KMS-11 (cell line): ENCODE results near the gene GTSF1L.

Experiments
- H2AFZ ChIP-seq: fragments of 200-600 bp; sonication (generic); 2 replicates; pipeline ENCODE4 v1.6.1; 2016; ENCODE audit warnings: antibody characterized with exemption, mixed run types, low read depth
- H3K27ac ChIP-seq: fragments of 200-600 bp; sonication (generic); 2 replicates; pipeline ENCODE4 v1.6.1; 2016; ENCODE audit warnings: mild to moderate bottlenecking, mixed run types
- H3K27me3 ChIP-seq: fragments of 200-600 bp; sonication (generic); 2 replicates; pipeline ENCODE4 v1.6.1; 2017; ENCODE audit warnings: mild to moderate bottlenecking, low read depth, mixed run types, moderate library complexity; ENCODE audit not compliant: insufficient read depth
- H3K36me3 ChIP-seq: fragments of 200-600 bp; sonication (generic); 2 replicates; pipeline ENCODE4 v1.6.1; 2017; ENCODE audit warnings: mild to moderate bottlenecking, mixed run types; ENCODE audit not compliant: insufficient read depth
- H3K4me1 ChIP-seq: fragments of 200-600 bp; sonication (generic); 2 replicates; pipeline ENCODE4 v1.6.1; 2016; ENCODE audit warnings: mild to moderate bottlenecking, low read depth, mixed run types; ENCODE audit not compliant: poor library complexity, severe bottlenecking
- H3K4me2 ChIP-seq: fragments of 200-600 bp; sonication (generic); 2 replicates; pipeline ENCODE4 v1.7.0; 2016; ENCODE audit warnings: mild to moderate bottlenecking, mixed run types
- H3K4me3 ChIP-seq: fragments of 200-600 bp; sonication (generic); IDR thresholded peaks from 2 replicates; pipeline ENCODE4 v1.6.1; 2017; ENCODE audit warnings: low read depth, low read length, mixed read lengths; ENCODE audit not compliant: insufficient read depth
- H3K79me2 ChIP-seq: fragments of 200-600 bp; sonication (generic); 2 replicates; pipeline ENCODE4 v1.6.1; 2016; ENCODE audit warnings: low read depth, mixed run types; ENCODE audit not compliant: insufficient read depth
- H3K9ac ChIP-seq: fragments of 200-600 bp; sonication (generic); 2 replicates; pipeline ENCODE4 v1.6.1; 2016; ENCODE audit warnings: mild to moderate bottlenecking, mixed run types
- H4K20me1 ChIP-seq: fragments of 200-600 bp; sonication (generic); 2 replicates; pipeline ENCODE4 v1.6.1; 2016; ENCODE audit warnings: mild to moderate bottlenecking, mixed run types; ENCODE audit not compliant: insufficient read depth
- TF ChIP-seq, protein P1 (sequence below): fragments of 200-600 bp; sonication (generic); conservative IDR thresholded peaks from 2 replicates; pipeline ENCODE4 v1.6.1; 2017; ENCODE audit warnings: low read depth, mild to moderate bottlenecking, antibody characterized with exemption, low read length, moderate library complexity, mixed read lengths

GTSF1L gene

DNA sequence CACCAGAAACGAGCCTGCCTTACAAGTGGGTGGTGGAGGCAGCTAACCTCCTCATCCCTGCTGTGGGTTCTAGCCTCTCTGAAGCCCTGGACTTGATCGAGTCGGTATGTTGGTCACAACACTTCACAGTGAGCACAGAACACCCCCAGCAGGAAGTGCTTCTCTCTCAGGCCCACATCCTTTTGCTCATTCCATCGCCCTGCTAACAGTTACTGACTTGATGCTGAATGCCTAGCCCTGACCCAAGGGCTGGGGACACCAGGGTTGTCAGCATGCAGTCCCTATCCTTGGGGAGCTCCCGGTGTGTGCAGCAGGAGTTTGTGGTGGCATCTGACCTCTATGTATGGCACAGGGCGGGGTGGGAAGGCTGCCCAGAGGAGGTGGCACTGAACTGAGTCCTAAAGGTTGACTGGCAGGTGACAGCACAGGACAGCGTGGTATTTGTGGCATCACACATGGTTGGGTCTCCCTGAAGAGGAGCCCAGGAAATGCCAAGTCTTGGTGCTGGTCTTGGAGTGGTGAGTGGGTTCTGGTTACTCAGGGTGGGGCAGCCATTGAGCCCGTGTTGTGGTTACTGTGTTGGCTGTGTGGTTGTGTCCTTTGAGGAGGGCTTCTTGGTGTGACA is 26.7 kb downstream of the GTSF1L start:
- Histone ChIP-seq H3K27me3 (no peaks in the 10 kb centered on the region), H3K27ac (no peak overlapping the region), H2AFZ (no peak overlapping the region), H3K4me2 (no peak overlapping the region), H3K36me3 (peaks cover 22% of the 10 kb centered on the region; the same call in 1 of the 2 replicates), H3K9ac (no peak overlapping the region), H3K4me1 (no peaks in the 10 kb centered on the region), H3K79me2 (peaks cover 28% of the 10 kb centered on the region; the same call in 1 of the 2 replicates), H3K4me3 (no peak overlapping the region), H4K20me1 (no peaks in the 10 kb centered on the region)
- TF ChIP-seq, protein P1, sequence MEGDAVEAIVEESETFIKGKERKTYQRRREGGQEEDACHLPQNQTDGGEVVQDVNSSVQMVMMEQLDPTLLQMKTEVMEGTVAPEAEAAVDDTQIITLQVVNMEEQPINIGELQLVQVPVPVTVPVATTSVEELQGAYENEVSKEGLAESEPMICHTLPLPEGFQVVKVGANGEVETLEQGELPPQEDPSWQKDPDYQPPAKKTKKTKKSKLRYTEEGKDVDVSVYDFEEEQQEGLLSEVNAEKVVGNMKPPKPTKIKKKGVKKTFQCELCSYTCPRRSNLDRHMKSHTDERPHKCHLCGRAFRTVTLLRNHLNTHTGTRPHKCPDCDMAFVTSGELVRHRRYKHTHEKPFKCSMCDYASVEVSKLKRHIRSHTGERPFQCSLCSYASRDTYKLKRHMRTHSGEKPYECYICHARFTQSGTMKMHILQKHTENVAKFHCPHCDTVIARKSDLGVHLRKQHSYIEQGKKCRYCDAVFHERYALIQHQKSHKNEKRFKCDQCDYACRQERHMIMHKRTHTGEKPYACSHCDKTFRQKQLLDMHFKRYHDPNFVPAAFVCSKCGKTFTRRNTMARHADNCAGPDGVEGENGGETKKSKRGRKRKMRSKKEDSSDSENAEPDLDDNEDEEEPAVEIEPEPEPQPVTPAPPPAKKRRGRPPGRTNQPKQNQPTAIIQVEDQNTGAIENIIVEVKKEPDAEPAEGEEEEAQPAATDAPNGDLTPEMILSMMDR, result no peak

DNA sequence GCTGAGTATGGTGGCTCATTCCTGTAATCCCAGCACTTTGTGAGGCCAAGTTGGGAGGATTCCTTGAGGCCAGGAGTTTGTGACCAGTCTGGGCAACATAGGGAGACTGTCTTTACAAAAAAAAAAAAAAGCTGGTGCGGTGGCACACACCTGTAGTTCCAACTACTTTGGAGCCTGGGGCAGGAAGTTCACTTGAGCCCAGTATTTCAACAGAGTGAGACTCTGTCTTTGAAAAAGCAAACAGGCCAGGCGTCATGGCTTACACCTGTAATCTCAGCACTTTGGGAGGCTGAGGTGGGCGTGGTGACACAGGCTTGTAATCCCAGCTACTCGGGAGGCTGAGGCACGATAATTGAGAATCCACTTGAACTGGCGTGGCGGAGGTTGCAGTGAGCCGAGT is 31.2 kb downstream of the GTSF1L start:
- peaks cover 14% of the 10 kb centered on the region for H3K4me1 ChIP-seq
- no peak overlapping the region for H3K4me3 ChIP-seq
- no peak overlapping the region for H3K4me2 ChIP-seq
- no peaks in the 10 kb centered on the region for H4K20me1 ChIP-seq
- H3K27ac ChIP-seq, result no peak overlapping the region
- H3K27me3 ChIP-seq, result no peaks in the 10 kb centered on the region
- peaks cover 20% of the 10 kb centered on the region; the same call in 1 of the 2 replicates for H3K79me2 ChIP-seq
- no peak overlapping the region for H3K9ac ChIP-seq
- TF ChIP-seq, protein P1, result no peak
- no peak overlapping the region for H2AFZ ChIP-seq
- peaks cover 25% of the 10 kb centered on the region; the same call in 1 of the 2 replicates for H3K36me3 ChIP-seq

DNA sequence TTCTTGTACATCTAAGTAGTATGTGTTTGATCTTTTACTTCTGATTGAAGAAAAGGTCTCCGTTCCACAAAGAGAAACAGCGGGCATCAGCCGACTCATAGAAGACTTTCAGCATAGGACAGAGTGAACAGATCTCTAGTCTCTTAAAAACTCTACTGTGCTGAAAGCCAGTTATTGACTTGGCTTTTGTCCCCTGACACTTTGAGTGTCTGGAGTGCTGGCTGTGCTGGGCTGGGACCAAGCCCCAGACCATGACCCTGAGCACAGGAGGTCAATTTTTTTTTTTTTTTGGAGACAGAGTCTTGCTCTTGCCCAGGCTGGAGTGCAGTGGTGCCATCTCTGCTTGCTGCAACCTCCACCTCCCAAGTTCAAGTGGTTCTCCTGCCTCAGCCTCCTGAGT is 32.0 kb downstream of the GTSF1L start:
- no peaks in the 10 kb centered on the region for H3K27me3 ChIP-seq
- peaks cover 28% of the 10 kb centered on the region; the same call in 1 of the 2 replicates for H3K36me3 ChIP-seq
- H4K20me1 ChIP-seq, result no peaks in the 10 kb centered on the region
- no peak overlapping the region for H3K9ac ChIP-seq
- H3K4me3 ChIP-seq, result no peak overlapping the region
- peaks cover 20% of the 10 kb centered on the region for H3K4me1 ChIP-seq
- TF ChIP-seq, protein P1, result no peak
- no peak overlapping the region for H3K27ac ChIP-seq
- no peak overlapping the region for H3K4me2 ChIP-seq
- peaks cover 21% of the 10 kb centered on the region; the same call in 1 of the 2 replicates for H3K79me2 ChIP-seq
- no peak overlapping the region for H2AFZ ChIP-seq

DNA sequence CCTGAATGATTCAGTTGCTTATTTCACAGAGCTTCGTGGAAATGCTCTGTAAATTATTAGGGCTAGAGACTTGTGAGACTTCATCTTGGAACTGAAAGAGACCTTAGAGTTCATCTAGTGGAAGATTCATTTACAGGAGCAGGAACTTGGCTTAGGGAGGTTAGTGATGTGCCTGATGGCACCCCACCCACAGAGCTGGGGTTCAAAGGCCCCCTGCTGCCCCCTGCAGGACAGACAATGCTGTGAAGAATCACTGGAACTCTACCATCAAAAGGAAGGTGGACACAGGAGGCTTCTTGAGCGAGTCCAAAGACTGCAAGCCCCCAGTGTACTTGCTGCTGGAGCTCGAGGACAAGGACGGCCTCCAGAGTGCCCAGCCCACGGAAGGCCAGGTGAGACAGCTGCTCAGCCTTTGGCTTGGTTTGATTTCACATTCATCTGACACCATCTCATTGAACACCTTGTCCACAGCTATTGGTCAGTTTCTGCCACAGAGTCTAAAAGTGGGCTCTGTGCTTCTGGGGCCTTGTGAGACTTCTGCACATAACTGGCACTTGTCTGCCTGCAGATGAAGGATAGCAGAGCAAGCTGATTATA is 34.8 kb downstream of the GTSF1L start:
- TF ChIP-seq, protein P1, result peak; percentile 93
- peaks cover 48% of the 10 kb centered on the region for H3K4me1 ChIP-seq
- no peak overlapping the region for H3K4me3 ChIP-seq
- H3K4me2 ChIP-seq, result no peak overlapping the region
- no peaks in the 10 kb centered on the region for H4K20me1 ChIP-seq
- no peak overlapping the region for H3K27ac ChIP-seq
- no peaks in the 10 kb centered on the region for H3K27me3 ChIP-seq
- H3K9ac ChIP-seq, result no peak overlapping the region
- H3K79me2 ChIP-seq, result peaks cover 35% of the 10 kb centered on the region
- H3K36me3 ChIP-seq, result peaks cover 34% of the 10 kb centered on the region
- H2AFZ ChIP-seq, result no peak overlapping the region
